HepG2 (cell line): Measurements from ENCODE around the gene SYNE1. TPM values are rescaled to one million over a fixed set of nuclear protein-coding genes. Genes with fewer than 3 reads are reported as not detected.

Source experiments
- AGO1 ChIP-seq: fragments of 200-400 bp; formaldehyde crosslinking; IDR thresholded peaks from 2 replicates; pipeline ENCODE4 v1.6.1; 2017; ENCODE audit warnings: mild to moderate bottlenecking, low read depth, low read length, moderate library complexity; ENCODE audit not compliant: poor library complexity, severe bottlenecking
- ATF2 ChIP-seq: sonication (generic); formaldehyde crosslinking; IDR thresholded peaks from 2 replicates; pipeline ENCODE4 v1.4.0; 2020; ENCODE audit warnings: missing genetic modification reagents
- DNMT3B ChIP-seq: conservative IDR thresholded peaks from 2 replicates; pipeline ENCODE4 v1.6.1; 2016; ENCODE audit warnings: missing biosample characterization, control low read depth
- EHMT2 ChIP-seq: fragments of 200-600 bp; sonication (generic); IDR thresholded peaks from 2 replicates; pipeline ENCODE4 v1.7.0; 2017; ENCODE audit warnings: antibody characterized with exemption, low read depth, low read length, borderline replicate concordance
- ETS1 ChIP-seq: sonication (generic); formaldehyde crosslinking; IDR thresholded peaks from 2 replicates; pipeline ENCODE4 v1.4.0; 2020; ENCODE audit warnings: missing genetic modification reagents
- GTF2F1 ChIP-seq: fragments of 150-350 bp; IDR thresholded peaks from 2 replicates; pipeline ENCODE4 v1.6.1; 2014; ENCODE audit warnings: low read length
- HHEX ChIP-seq: IDR thresholded peaks from 2 replicates; pipeline ENCODE4 v1.6.1; 2016; ENCODE audit warnings: control low read depth
- ISX ChIP-seq: sonication (generic); formaldehyde crosslinking; conservative IDR thresholded peaks from 2 replicates; pipeline ENCODE4 v1.5.0; 2020; ENCODE audit warnings: missing genetic modification reagents
- KMT2A ChIP-seq: sonication (generic); formaldehyde crosslinking; IDR thresholded peaks from 2 replicates; pipeline ENCODE4 v1.4.0; 2020; ENCODE audit warnings: missing genetic modification reagents
- MXI1 ChIP-seq: IDR thresholded peaks from 3 replicates; pipeline ENCODE4 v1.6.1; 2012; ENCODE audit warnings: low read depth, low read length, inconsistent platforms, borderline replicate concordance
- NCOA2 ChIP-seq: sonication (generic); formaldehyde crosslinking; IDR thresholded peaks from 2 replicates; pipeline ENCODE4 v1.8.0; 2022; ENCODE audit warnings: inconsistent platforms
- RFXAP ChIP-seq: sonication (generic); formaldehyde crosslinking; IDR thresholded peaks from 2 replicates; pipeline ENCODE4 v1.4.0; 2020; ENCODE audit warnings: missing genetic modification reagents, borderline replicate concordance
- SIX1 ChIP-seq: sonication (generic); formaldehyde crosslinking; IDR thresholded peaks from 2 replicates; pipeline ENCODE4 v1.4.0; 2020; ENCODE audit warnings: missing genetic modification reagents, borderline replicate concordance
- SKIL ChIP-seq: sonication (generic); formaldehyde crosslinking; IDR thresholded peaks from 2 replicates; pipeline ENCODE4 v1.8.0; 2022; ENCODE audit warnings: missing genetic modification reagents, mild to moderate bottlenecking, moderate library complexity, borderline replicate concordance
- TARDBP ChIP-seq: sonication (generic); formaldehyde crosslinking; IDR thresholded peaks from 2 replicates; pipeline ENCODE4 v1.8.0; 2022; ENCODE audit warnings: mild to moderate bottlenecking, missing genetic modification reagents
- USF2 ChIP-seq, 2 experiments: sonication (generic) in 1 of 2; formaldehyde crosslinking in 1 of 2; IDR thresholded peaks; 2 replicates each; pipeline versions ENCODE4 v1.5.1 to v1.6.1; 2011 to 2020; ENCODE audit warnings: borderline replicate concordance in 1 of 2, low read depth in 1 of 2, low read length in 1 of 2, mild to moderate bottlenecking in 1 of 2, missing genetic modification reagents in 1 of 2, moderate library complexity in 1 of 2
- ZKSCAN8 ChIP-seq: IDR thresholded peaks from 2 replicates; pipeline ENCODE4 v1.6.1; 2016; ENCODE audit warnings: borderline replicate concordance, missing genetic modification reagents, missing compliant biosample characterization
- ZMYM4 ChIP-seq: sonication (generic); formaldehyde crosslinking; IDR thresholded peaks from 2 replicates; pipeline ENCODE4 v1.8.1; 2023; ENCODE audit warnings: mild to moderate bottlenecking, missing genetic modification reagents
- ZNF362 ChIP-seq: sonication (generic); formaldehyde crosslinking; IDR thresholded peaks from 2 replicates; pipeline ENCODE4 v1.4.0; 2020; ENCODE audit warnings: missing genetic modification reagents, mild to moderate bottlenecking, borderline replicate concordance
- ZNF660 ChIP-seq: sonication (generic); formaldehyde crosslinking; IDR thresholded peaks from 2 replicates; pipeline ENCODE4 v1.5.1; 2020; ENCODE audit warnings: mild to moderate bottlenecking, low read depth, missing genetic modification reagents, borderline replicate concordance
- ZNF768 ChIP-seq: sonication (generic); formaldehyde crosslinking; IDR thresholded peaks from 2 replicates; pipeline ENCODE4 v1.4.0; 2020; ENCODE audit warnings: missing genetic modification reagents
- polyA plus RNA-seq, 8 experiments: library from polyadenylated mRNA; depleted of rRNA in 3 of 8; stranded (reverse) in 7 of 8; unstranded in 1 of 8; fragments of >200 nt; fragmentation: Illumina TruSeq in 4 of 8; extraction: Trizol in 4 of 8; gene quantifications; 2 replicates each; pipeline versions ENCODE4 v1.2.1 to v1.2.3, GENCODE V29; 2011 to 2016; ENCODE audit warnings: low read depth in 4 of 8, missing spikeins in 1 of 8, mixed read lengths in 1 of 8; ENCODE audit not compliant: insufficient read depth in 1 of 8
- total RNA-seq, 5 experiments: library from RNA; depleted of rRNA; stranded (reverse); fragments of >200 nt; fragmentation: Illumina TruSeq; extraction: Trizol; gene quantifications; 2 replicates each; pipeline ENCODE4 v1.2.3, GENCODE V29; 2016; ENCODE audit warnings: low read depth in 1 of 5

SYNE1 gene
- total and polyA plus RNA-seq, 2 of the 13 experiments (the other 11 are each of a cell fraction or from before 2014, with no cell fraction given), result 5.5 to 15.9 TPM

- no peak; the same call in 1 of the 2 replicates for TF ChIP-seq ZNF362 (CRISPR knock-in tag)
- no peak for TF ChIP-seq ZMYM4 (CRISPR knock-in tag)
- no peak for TF ChIP-seq KMT2A (CRISPR knock-in tag)
- TF ChIP-seq DNMT3B, result 0 out of 2 replicates have a peak, but pooled peaks have one; percentile 20
- peak; percentile 62; the same call in 1 of the 2 replicates for TF ChIP-seq HHEX (CRISPR knock-in tag)
- TF ChIP-seq EHMT2, result 0 out of 2 replicates have a peak, but pooled peaks have one; percentile 65
- 0 out of 2 replicates have a peak, but pooled peaks have one; percentile 8 for TF ChIP-seq RFXAP (CRISPR knock-in tag)
- no peak for TF ChIP-seq GTF2F1
- no peak for TF ChIP-seq ZNF660 (CRISPR knock-in tag)
- no peak for TF ChIP-seq ETS1 (CRISPR knock-in tag)
- no peak for TF ChIP-seq ZNF768 (CRISPR knock-in tag)
- peak; percentile 49 for TF ChIP-seq TARDBP (CRISPR knock-in tag)
- no peak for TF ChIP-seq AGO1
- TF ChIP-seq NCOA2 (CRISPR knock-in tag), result peak; percentile 79
- TF ChIP-seq ATF2, result 0 out of 2 replicates have a peak, but pooled peaks have one; percentile 12
- peak; percentile 29; the same call in 1 of the 2 replicates for TF ChIP-seq SIX1 (CRISPR knock-in tag)
- no peak for TF ChIP-seq ZKSCAN8 (CRISPR knock-in tag)
- TF ChIP-seq USF2 (IDR thresholded peaks at IDR 0.05; ENCODE audit: low read depth, low read length), result no peak
- TF ChIP-seq USF2 (CRISPR knock-in tag; IDR thresholded peaks at IDR 0.05; ENCODE audit: borderline replicate concordance), result no peak
- TF ChIP-seq ISX (CRISPR knock-in tag), result no peak
- no peak for TF ChIP-seq MXI1
- peak; percentile 51; the same call in 1 of the 2 replicates for TF ChIP-seq SKIL (CRISPR knock-in tag)
Observed at GRCh38 chr6:152301021-152301764, 336.0 kb downstream of the SYNE1 start (continued).
